SIG-M5 treated with dmso at 0.1 percent for 504 hours (cell line): Measurements from ENCODE around the gene POMC.
"Not testable (repeated sequence)": the region's sequence is repeated elsewhere in the genome, so short reads cannot be mapped to it uniquely, and the experiment has no call there.

Experiments used
- DNase-seq: peaks from one replicate; lab custom pipeline; 2025; ENCODE audit not compliant: unreplicated experiment; lab: John Stamatoyannopoulos, UW

The POMC gene

GRCh38 chr2:25140535-25140934 is 27.8 kb downstream of the POMC start:
- DNase-seq, result not testable (repeated sequence)

GRCh38 chr2:25132693-25133092 is 35.7 kb downstream of the POMC start:
- DNase-seq, result no peak

GRCh38 chr2:25132299-25132635 is 36.1 kb downstream of the POMC start:
- no peak for DNase-seq

- DNase-seq, result no peak
Measured at GRCh38 chr2:25131567-25132298, 36.6 kb downstream of the POMC start.

- DNase-seq, result no peak
Measured at GRCh38 chr2:25131253-25131566, 37.2 kb downstream of the POMC start.

GRCh38 chr2:25129901-25130520 is 38.4 kb downstream of the POMC start:
- DNase-seq, result no peak

- DNase-seq, result no peak
Measured at GRCh38 chr2:25127646-25128045, 40.7 kb downstream of the POMC start.

GRCh38 chr2:25127071-25127470 is 41.3 kb downstream of the POMC start:
- not testable (repeated sequence) for DNase-seq

- DNase-seq, result no peak
Measured at GRCh38 chr2:25125976-25126375, 42.4 kb downstream of the POMC start.

GRCh38 chr2:25125189-25125588 is 43.2 kb downstream of the POMC start:
- DNase-seq, result no peak

GRCh38 chr2:25123682-25124081 is 44.7 kb downstream of the POMC start:
- DNase-seq, result no peak

- DNase-seq, result no peak
Measured at GRCh38 chr2:25122367-25122766, 46.0 kb downstream of the POMC start.

- no peak for DNase-seq
Measured at GRCh38 chr2:25119263-25119662, 49.1 kb downstream of the POMC start.

- no peak for DNase-seq
Measured at GRCh38 chr2:25116956-25117355, 51.4 kb downstream of the POMC start.

- DNase-seq, result no peak
Measured at GRCh38 chr2:25115902-25116301, 52.5 kb downstream of the POMC start.

GRCh38 chr2:25115249-25115883 is 53.0 kb downstream of the POMC start:
- no peak for DNase-seq

GRCh38 chr2:25112113-25112512 is 56.3 kb downstream of the POMC start:
- DNase-seq, result no peak
